ENCODE data around the gene MYO1H. TPM values are rescaled to one million over a fixed set of nuclear protein-coding genes. Genes with fewer than 3 reads are reported as not detected.

Gene MYO1H
- total RNA-seq, 1 experiment from 2014 or later = 0.26 TPM

DNA sequence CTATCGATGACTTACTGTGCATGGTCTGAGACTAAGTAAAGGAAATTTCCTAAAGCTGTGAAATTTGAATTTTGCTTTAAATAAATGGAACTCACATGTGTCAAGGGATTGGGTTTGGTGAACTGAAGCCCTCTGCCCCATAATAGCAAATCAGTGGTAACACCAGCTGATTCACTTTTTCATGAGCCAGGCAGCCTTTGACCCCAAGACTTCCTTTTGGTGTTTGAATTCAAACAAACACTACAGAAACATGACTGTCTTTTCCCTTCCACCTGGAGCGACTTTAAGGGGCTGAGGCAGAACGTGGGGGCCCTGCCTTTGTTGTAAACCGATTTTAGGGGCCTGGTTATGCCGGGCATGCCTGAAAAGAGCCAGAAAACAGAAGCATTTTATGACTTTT is 100.6 kb downstream of the MYO1H start:
- Histone ChIP-seq H2BK20ac (ENCODE audit: low read depth, low read length, poor library complexity, severe bottlenecking) (no peak overlapping the region), H3K27me3 (ENCODE audit: insufficient read depth, low read length) (no peaks in the 10 kb centered on the region), H3K56ac (ENCODE audit: insufficient read length, low read depth, low read length) (no peak overlapping the region), H3K9ac (ENCODE audit: extremely low read depth, insufficient read length, low read length) (no peak overlapping the region), H3K4me2 (ENCODE audit: insufficient read depth, insufficient read length, low read length) (no peak overlapping the region), H3K23ac (ENCODE audit: insufficient read length, low read depth, low read length) (no peak overlapping the region), H2AK5ac (ENCODE audit: insufficient read length, low read length) (no peak overlapping the region), H3T11ph (ENCODE audit: low read length) (no peak overlapping the region), H2BK120ac (ENCODE audit: low read depth, low read length, poor library complexity, severe bottlenecking) (no peak overlapping the region), H2BK5ac (ENCODE audit: insufficient read length, low read length) (no peak overlapping the region), H3K79me2 (ENCODE audit: insufficient read depth, low read length) (no peaks in the 10 kb centered on the region), H4K8ac (replicated peaks; ENCODE audit: insufficient read length, low read depth, low read length) (no peak overlapping the region), H2BK12ac (ENCODE audit: insufficient read length, low read depth, low read length) (no peak overlapping the region), H3K23me2 (ENCODE audit: insufficient read length, low read depth, low read length, poor library complexity, severe bottlenecking) (no peaks in the 10 kb centered on the region), H2BK15ac (ENCODE audit: low read depth, low read length) (no peak overlapping the region), H3K27ac (ENCODE audit: insufficient read length, low read depth, low read length) (no peak overlapping the region), H3K9me3 (ENCODE audit: control insufficient read depth, low read depth, low read length) (no peaks in the 10 kb centered on the region), H4K5ac (ENCODE audit: insufficient read length, low read depth, low read length) (no peak overlapping the region), H2AFZ (ENCODE audit: low read length) (no peak overlapping the region), H3K4ac (ENCODE audit: low read depth, low read length) (no peak overlapping the region), H4K20me1 (ENCODE audit: control insufficient read depth, insufficient read depth, insufficient read length) (no peaks in the 10 kb centered on the region), H3K79me1 (ENCODE audit: insufficient read depth, low read depth, low read length, poor library complexity, severe bottlenecking) (no peaks in the 10 kb centered on the region), H3K14ac (ENCODE audit: insufficient read depth, low read length) (no peak overlapping the region), H3K4me1 (ENCODE audit: insufficient read depth, low read length) (no peaks in the 10 kb centered on the region), H4K91ac (ENCODE audit: insufficient read length, low read depth, low read length) (no peak overlapping the region), H3K18ac (ENCODE audit: insufficient read length, low read depth, low read length) (no peak overlapping the region)
- H3K4me1 Mint-ChIP-seq = no peaks in the 10 kb centered on the region
- WGBS (ENCODE audit: extremely low coverage, insufficient read length, low lambda C conversion rate) = no CpG with 5 or more reads among the region's 5 CpGs
- no peaks in the 10 kb centered on the region for H3K9me3 Mint-ChIP-seq
- peak overlapping the region in 2 of 3 experiments; percentile 40 to 81; a peak in 3 of 7 replicates for H3K27ac Mint-ChIP-seq
- peaks cover 20 to 77% (median 55%) of the 10 kb centered on the region in 3 experiments; a peak in 6 of 7 replicates for H3K36me3 Mint-ChIP-seq (ENCODE audit: insufficient read depth in 1 of 3, low read depth in 3 of 3)
- H3K4me3 Mint-ChIP-seq = no peak overlapping the region
- H3K27me3 Mint-ChIP-seq (ENCODE audit: low read depth) = no peaks in the 10 kb centered on the region
- TF ChIP-seq CTCF (conservative IDR thresholded peaks at IDR 0.05) = no peak
- DNase-seq = no peak

All from H9 (cell line).